AG04449 (cell line): ENCODE measurements around the gene NEURL4.

Experiments
- CTCF ChIA-PET: fragments of 350-600 bp; formaldehyde crosslinking; extraction: SDS; loops from one replicate; lab custom pipeline; 2021; ENCODE audit warnings: antibody characterized with exemption; lab: Yijun Ruan, JAX
- POLR2A ChIA-PET: fragments of 400-600, 350-600 bp; formaldehyde crosslinking; extraction: SDS; loops from one replicate; lab custom pipeline; 2020; ENCODE audit warnings: antibody characterized with exemption, inconsistent platforms; lab: Yijun Ruan, JAX
- DNase-seq: peaks from one replicate; pipeline ENCODE4 v3.0.0-alpha.2; 2010; ENCODE audit warnings: low read depth, low spot score
- H3K4me3 ChIP-seq: 2 replicates; pipeline ENCODE4 v1.5.1; 2011; ENCODE audit warnings: low read depth, mild to moderate bottlenecking, control low read depth, low read length
- TF ChIP-seq, protein P1 (sequence below): IDR thresholded peaks from one replicate; pipeline ENCODE4 v1.5.1; 2011; ENCODE audit warnings: mild to moderate bottlenecking, moderate library complexity, low read length, control low read depth, inconsistent platforms; ENCODE audit not compliant: insufficient read depth; ENCODE audit errors: missing control alignments

NEURL4 gene

DNA sequence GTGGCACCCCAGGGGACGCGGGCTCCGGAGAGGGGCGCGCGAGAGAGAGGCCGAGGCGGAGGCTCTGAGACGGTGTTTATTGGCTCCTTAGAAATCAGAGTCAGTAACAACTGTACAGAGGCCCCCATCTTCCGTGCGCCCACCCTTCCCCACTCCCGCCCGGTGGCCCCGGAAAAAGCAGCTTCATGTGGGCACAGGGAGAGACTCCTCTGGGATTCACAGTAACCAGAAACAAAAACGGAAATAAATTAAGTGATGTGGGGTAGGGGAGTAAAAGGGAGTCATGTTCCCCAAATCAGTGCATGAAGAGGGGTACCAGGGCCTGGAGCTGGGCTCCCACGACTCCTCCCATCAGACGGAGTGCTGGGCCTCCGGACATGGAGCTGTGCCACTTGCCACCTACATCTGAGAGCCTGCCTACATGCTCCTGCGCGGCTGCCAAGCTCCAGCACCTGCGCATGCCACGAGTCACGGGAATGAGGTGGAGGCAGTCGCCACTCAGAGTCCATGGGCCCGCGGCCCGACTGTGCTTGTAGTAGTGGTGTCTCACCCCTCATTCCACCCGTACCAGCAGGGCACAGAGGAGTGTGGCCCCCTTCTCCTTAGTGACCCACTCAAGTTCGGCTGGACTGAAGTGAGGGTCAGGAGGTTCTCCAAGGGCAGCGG lies 13.4 kb downstream of the NEURL4 start:
- CTCF ChIA-PET: interaction anchor here (1.6 to 5.8 kb wide), 2 partner anchors 9 to 245 kb away, joined by 4 to 39 read pairs; no protein-coding TSS in a partner anchor
- DNase-seq: no peak
- TF ChIP-seq, protein P1, sequence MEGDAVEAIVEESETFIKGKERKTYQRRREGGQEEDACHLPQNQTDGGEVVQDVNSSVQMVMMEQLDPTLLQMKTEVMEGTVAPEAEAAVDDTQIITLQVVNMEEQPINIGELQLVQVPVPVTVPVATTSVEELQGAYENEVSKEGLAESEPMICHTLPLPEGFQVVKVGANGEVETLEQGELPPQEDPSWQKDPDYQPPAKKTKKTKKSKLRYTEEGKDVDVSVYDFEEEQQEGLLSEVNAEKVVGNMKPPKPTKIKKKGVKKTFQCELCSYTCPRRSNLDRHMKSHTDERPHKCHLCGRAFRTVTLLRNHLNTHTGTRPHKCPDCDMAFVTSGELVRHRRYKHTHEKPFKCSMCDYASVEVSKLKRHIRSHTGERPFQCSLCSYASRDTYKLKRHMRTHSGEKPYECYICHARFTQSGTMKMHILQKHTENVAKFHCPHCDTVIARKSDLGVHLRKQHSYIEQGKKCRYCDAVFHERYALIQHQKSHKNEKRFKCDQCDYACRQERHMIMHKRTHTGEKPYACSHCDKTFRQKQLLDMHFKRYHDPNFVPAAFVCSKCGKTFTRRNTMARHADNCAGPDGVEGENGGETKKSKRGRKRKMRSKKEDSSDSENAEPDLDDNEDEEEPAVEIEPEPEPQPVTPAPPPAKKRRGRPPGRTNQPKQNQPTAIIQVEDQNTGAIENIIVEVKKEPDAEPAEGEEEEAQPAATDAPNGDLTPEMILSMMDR: no peak

DNA sequence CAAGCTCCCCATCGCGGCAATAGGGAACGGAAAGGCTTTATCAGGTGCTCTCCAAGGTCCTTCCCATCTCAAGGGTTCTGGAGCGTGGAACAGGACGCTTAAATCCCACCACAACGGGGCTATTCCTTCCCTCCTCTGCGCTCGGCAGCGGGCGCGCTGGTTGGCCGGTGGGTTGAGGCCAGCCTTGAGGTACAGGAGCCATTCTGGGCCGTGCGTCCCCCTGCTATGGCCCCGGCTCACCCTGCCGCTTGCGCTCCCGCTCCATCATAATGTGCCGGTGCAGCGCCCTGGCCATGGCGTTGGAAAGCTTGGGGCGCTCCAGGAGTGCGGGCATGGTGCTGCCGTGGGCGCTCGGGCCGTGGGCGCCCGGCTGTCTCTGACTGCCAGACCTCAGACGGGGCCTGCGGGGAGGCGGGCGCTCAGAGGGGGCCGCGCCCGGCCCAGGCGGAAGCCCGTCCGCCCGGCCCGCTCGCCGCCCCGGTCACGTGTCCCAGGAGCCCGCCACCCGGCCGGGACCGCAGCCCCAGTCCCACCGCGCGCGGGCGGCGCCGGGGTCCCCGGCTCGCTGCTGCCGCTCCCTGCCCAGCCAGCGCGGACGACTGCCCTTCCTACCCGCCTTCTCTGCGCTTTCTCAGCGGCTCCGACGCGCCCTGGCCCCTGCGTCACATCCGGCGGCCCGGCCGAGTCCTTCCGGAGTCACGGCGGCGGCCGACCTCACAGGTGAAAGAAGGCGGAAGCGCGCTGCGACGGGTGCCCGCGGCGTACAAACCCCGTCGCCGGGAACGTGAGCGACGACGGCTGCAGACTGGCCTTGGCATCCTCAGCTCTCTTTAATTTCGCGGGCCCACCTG lies 14.2 kb downstream of the NEURL4 start, which contains the start of gene GPS2:
Gene GPS2, minus strand, starts transcription at position 642 of the 851 bp plus-strand sequence. Its CDS starts 308 bp downstream, at position 334.
- TF ChIP-seq, protein P1: no peak
- peak within 1 kb of the TSS; percentile 81 for H3K4me3 ChIP-seq
- POLR2A ChIA-PET: interaction anchor here (1.2 to 2.6 kb wide), 3 partner anchors 14 to 29 kb away, joined by 3 to 18 read pairs (median 5); partner anchors contain the start of gene NEURL4
- DNase-seq: no peak
- CTCF ChIA-PET: interaction anchor here (1.4 to 5.8 kb wide), 6 partner anchors 10 to 246 kb away, joined by 3 to 39 read pairs (median 5); no protein-coding TSS in a partner anchor

More for the DNA sequence above, 13.4 kb downstream of the NEURL4 start:
- POLR2A ChIA-PET: interaction anchor here (1.2 kb wide), 1 partner anchor 14 kb away, joined by 5 read pairs; the partner anchor contains the start of gene NEURL4
- H3K4me3 ChIP-seq: peak overlapping the region; percentile 81

DNA sequence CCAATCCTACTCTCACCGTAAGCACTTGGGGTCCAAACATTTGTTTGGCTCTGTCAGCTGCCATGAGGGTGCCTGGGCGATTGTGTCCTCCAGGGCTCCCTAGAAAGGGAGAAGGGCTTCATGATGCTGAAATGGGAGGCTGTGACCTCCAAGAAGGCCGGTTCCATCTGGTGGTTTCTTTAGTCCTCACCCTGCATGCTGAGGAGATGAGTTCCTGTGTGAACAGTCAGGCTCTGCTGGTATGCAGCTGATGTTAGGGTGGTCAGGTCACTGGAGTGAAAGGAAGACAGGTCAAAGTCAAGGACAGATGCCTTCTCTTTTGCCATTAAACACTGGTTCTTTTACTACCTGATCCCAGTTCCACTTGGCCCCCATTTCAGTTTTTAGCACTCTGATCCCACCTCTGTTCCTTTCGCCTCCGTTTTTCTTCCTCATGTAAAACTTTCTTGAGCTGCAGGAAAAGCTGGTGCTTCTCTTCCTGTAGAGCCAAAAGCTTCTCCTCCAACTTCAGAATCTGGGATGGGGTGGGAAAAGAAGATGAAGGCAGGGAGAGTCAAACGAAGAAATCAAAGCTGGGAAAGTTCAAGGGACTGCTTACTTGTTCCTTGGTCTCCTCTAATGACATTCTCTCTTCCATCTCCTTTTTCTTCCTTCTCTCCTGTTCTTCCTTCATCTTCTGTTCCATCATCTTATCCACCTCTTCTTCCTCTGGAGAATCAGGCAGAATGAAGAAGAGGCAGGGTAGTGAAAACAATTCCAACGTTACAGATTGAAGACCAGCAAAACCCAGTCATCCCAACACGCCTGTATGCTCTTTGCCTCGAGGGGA lies 15.0 kb downstream of the NEURL4 start:
- DNase-seq: no peak
- TF ChIP-seq, protein P1: no peak
- CTCF ChIA-PET: interaction anchor here (1.4 to 5.8 kb wide), 6 partner anchors 11 to 246 kb away, joined by 3 to 39 read pairs (median 7); no protein-coding TSS in a partner anchor
- POLR2A ChIA-PET: interaction anchor here (0.8 to 2.6 kb wide), 3 partner anchors 14 to 29 kb away, joined by 3 to 18 read pairs (median 4); partner anchors contain the start of gene NEURL4
- H3K4me3 ChIP-seq: peak overlapping the region; percentile 81

DNA sequence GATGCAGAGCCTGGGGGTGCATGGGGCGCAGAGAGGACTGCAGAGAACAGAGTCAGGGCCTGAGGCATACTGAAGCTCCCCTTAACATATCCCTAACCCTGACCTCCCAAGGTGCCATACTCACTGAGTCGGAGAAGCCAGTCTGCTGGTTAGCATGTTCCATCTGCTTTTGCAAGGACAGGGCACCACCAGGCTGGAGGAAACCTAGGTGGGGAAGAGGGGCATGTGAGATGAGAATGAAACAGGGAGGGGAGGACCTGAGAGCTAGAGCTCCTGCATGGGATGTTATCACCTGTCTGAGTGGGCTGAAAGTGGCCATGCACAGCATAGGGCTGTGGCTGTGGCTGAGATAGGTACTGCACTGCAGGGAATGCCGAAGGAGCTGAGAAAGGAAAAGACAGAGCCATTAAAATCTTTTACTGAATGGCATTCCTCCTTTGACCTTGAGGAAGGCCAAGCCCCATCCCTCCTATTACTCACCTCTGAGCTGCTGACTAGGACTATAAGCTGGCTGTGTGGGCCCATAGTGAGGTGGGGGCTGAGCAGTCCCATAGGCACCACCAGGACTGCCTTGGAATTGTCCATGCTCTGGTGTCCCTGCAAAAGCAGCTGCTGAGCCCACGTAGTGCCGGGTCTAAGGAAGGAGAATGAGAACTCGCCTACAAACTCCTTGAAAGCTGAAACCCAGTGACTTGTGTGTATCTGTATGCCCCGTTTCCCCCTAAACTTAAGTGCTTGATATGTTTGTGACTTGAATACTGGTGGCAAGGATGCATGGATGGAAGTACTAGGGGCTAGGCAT lies 15.8 kb downstream of the NEURL4 start:
- CTCF ChIA-PET: interaction anchor here (0.8 to 5.8 kb wide), 7 partner anchors 12 to 247 kb away, joined by 3 to 39 read pairs (median 6); no protein-coding TSS in a partner anchor
- TF ChIP-seq, protein P1: no peak
- POLR2A ChIA-PET: interaction anchor here (0.8 to 2.6 kb wide), 2 partner anchors 15 to 16 kb away, joined by 4 to 18 read pairs; partner anchors contain the start of gene NEURL4
- no peak for DNase-seq
- H3K4me3 ChIP-seq: peak overlapping the region; percentile 15; the same call in 1 of the 2 replicates
